ENCODE results near the gene RAB40C. TPM values are rescaled to one million over a fixed set of nuclear protein-coding genes. Genes with fewer than 3 reads are reported as not detected.

Gene RAB40C
- total and polyA plus RNA-seq, 10 of the 15 experiments (the other 5 are each of a cell fraction or from before 2014, with no cell fraction given), result 0.06 to 12.8 (median 4.6) TPM

GRCh38 chr16:629833-630248 lies 40.0 kb downstream of the RAB40C start (continued):
- TF ChIP-seq ZNF592 (IDR thresholded peaks at IDR 0.05) (no peak), RAD21 (IDR thresholded peaks at IDR 0.05; ENCODE audit: insufficient read depth, low read depth, low read length) (no peak), TCF3 (IDR thresholded peaks at IDR 0.05; ENCODE audit: borderline replicate concordance, insufficient read depth, low read depth, low read length) (no peak), POLR2A (IDR thresholded peaks at IDR 0.05; ENCODE audit: low read depth, low read length) (no peak; the same call in 1 of the 2 replicates), MXI1 (IDR thresholded peaks at IDR 0.05; ENCODE audit: low read depth, low read length) (no peak)

GRCh38 chr16:630249-630814 lies 40.5 kb downstream of the RAB40C start:
- ChIA-PET RAD21 (ENCODE audit: unreplicated experiment) (no interaction called here), POLR2A (no interaction called here), CTCF (no interaction called here), SMC1A (ENCODE audit: uncharacterized antibody, unreplicated experiment) (no interaction called here)
- intact Hi-C loops (cut with micrococcal nuclease; ENCODE audit: unreplicated experiment) (no loop called here), in situ Hi-C loops (cut with MboI) (no loop called here)
- H3K27ac ChIP-seq (ENCODE audit: control insufficient read depth, insufficient read depth), result no peak overlapping the region
- H3K4me1 ChIP-seq (ENCODE audit: control insufficient read depth, insufficient read depth, low read length), result no peaks in the 10 kb centered on the region; the same call in 1 of the 2 replicates
- H3K9ac ChIP-seq (ENCODE audit: control insufficient read depth, insufficient read depth, low read length), result no peak overlapping the region
- no peak; the same call in 2 of the 3 replicates for ATAC-seq
- no peaks in the 10 kb centered on the region for H3K27me3 ChIP-seq (replicated peaks in 1 of 2; ENCODE audit: control insufficient read depth in 2 of 2, insufficient read depth in 2 of 2, low read length in 1 of 2)
- no peak for DNase-seq (ENCODE audit: low read depth, low spot score)
- no peak for TF ChIP-seq BCL11A (IDR thresholded peaks at IDR 0.05; ENCODE audit: low read depth, low read length)
- TF ChIP-seq YBX1 (IDR thresholded peaks at IDR 0.05), result no peak
- no peak for TF ChIP-seq CREM (IDR thresholded peaks at IDR 0.05; ENCODE audit: low read depth)
- TF ChIP-seq USF2 (IDR thresholded peaks at IDR 0.05; ENCODE audit: borderline replicate concordance, low read depth, low read length), result no peak
- TF ChIP-seq ZNF207 (IDR thresholded peaks at IDR 0.05; ENCODE audit: borderline replicate concordance), result no peak
- 62% methylated on average over 27 of the region's 29 CpGs for WGBS (ENCODE audit: insufficient coverage, insufficient replicate concordance, low lambda C conversion rate, missing lambda C conversion rate)
- H3K4me2 ChIP-seq (ENCODE audit: control insufficient read depth, insufficient read depth), result no peak overlapping the region
- H4K20me1 ChIP-seq (ENCODE audit: control insufficient read depth, insufficient read depth), result no peaks in the 10 kb centered on the region
- H3K4me3 ChIP-seq, result no peak overlapping the region
- no TSS peak for BruUV-seq (replicated peaks)
- H3K36me3 ChIP-seq (ENCODE audit: control insufficient read depth in 2 of 2, insufficient read depth in 2 of 2, low read length in 1 of 2), result peaks cover 0 to 4% of the 10 kb centered on the region in 2 experiments; a peak in 3 of 4 replicates
- no peak for FAIRE-seq
- peaks cover 6% of the 10 kb centered on the region for H3K79me2 ChIP-seq (ENCODE audit: control insufficient read depth, insufficient read depth, low read length)
- no peak overlapping the region for H2AFZ ChIP-seq (ENCODE audit: control insufficient read depth, low read depth, low read length)
- H3K9me3 ChIP-seq (replicated peaks; ENCODE audit: control insufficient read depth, insufficient read depth, low read length), result no peaks in the 10 kb centered on the region
